DMS53 treated with DMSO at 0.1 percent for 48 hours (cell line): Measurements from ENCODE around the gene HSD17B3.
"Not testable (repeated sequence)": the region's sequence is repeated elsewhere in the genome, so short reads cannot be mapped to it uniquely, and the experiment has no call there.

Experiments used
- DNase-seq: peaks from one replicate; lab custom pipeline; 2025; ENCODE audit not compliant: unreplicated experiment; lab: John Stamatoyannopoulos, UW

Gene HSD17B3

GRCh38 chr9:96201140-96201539 lies 100.8 kb downstream of the HSD17B3 start:
- no peak for DNase-seq

GRCh38 chr9:96199006-96199405 lies 103.0 kb downstream of the HSD17B3 start:
- no peak for DNase-seq

- DNase-seq: no peak
These were observed 106.4 kb downstream of the HSD17B3 start for GRCh38 chr9:96195541-96195940.

GRCh38 chr9:96193236-96193755 lies 108.7 kb downstream of the HSD17B3 start:
- DNase-seq: no peak

- no peak for DNase-seq
These were observed 109.3 kb downstream of the HSD17B3 start for GRCh38 chr9:96192710-96193109.

GRCh38 chr9:96189995-96190394 lies 112.0 kb downstream of the HSD17B3 start:
- no peak for DNase-seq

- not testable (repeated sequence) for DNase-seq
These were observed 112.4 kb downstream of the HSD17B3 start for GRCh38 chr9:96189581-96189980.

- no peak for DNase-seq
These were observed 113.4 kb downstream of the HSD17B3 start for GRCh38 chr9:96188571-96188970.

- no peak for DNase-seq
These were observed 114.8 kb downstream of the HSD17B3 start for GRCh38 chr9:96187151-96187555.

- no peak for DNase-seq
These were observed 115.4 kb downstream of the HSD17B3 start for GRCh38 chr9:96186591-96187011.

GRCh38 chr9:96185518-96186156 lies 116.3 kb downstream of the HSD17B3 start:
- DNase-seq: no peak
